Measurements from ENCODE around the gene ABHD2. TPM values are rescaled to one million over a fixed set of nuclear protein-coding genes. Genes with fewer than 3 reads are reported as not detected.

Gene ABHD2
- total RNA-seq, 4 donors from 2014 or later: 27.4 to 117 (median 54.2) TPM

DNA sequence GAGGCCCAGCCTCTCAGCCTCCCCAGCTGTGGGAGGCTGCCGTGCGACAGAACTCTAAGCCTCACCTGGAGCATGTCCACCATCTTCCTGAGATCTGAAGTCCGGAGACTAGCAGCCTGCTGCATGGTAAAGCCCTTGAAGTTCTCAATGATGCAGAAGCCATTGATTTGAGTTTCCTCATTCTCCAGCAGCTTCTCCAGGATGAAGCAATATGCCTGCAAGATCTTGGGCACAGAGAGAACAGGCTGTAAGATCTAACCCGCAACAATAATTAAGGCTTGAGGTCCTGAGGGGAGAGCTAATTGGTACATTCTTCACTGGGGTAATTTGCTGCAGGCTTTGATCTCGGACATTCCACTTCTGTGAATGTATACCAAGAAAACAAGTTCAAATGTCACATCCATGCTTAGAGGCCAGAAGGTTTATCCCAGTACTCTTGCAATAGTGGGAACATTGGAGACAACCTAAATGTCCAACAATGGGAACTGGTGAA lies 123.5 kb downstream of the ABHD2 start:
- no peaks in the 10 kb centered on the region for H3K27me3 ChIP-seq
- intact Hi-C loops (cut with DNase I; ENCODE audit: low total_unique reads): no loop called here
- no peaks in the 10 kb centered on the region for H3K4me1 ChIP-seq
- no peaks in the 10 kb centered on the region for H3K9me3 ChIP-seq
- H3K4me3 ChIP-seq: no peak overlapping the region
- no peak overlapping the region for H3K27ac ChIP-seq
- TF ChIP-seq POLR2A (IDR thresholded peaks at IDR 0.05): no peak
- TF ChIP-seq, protein P1, sequence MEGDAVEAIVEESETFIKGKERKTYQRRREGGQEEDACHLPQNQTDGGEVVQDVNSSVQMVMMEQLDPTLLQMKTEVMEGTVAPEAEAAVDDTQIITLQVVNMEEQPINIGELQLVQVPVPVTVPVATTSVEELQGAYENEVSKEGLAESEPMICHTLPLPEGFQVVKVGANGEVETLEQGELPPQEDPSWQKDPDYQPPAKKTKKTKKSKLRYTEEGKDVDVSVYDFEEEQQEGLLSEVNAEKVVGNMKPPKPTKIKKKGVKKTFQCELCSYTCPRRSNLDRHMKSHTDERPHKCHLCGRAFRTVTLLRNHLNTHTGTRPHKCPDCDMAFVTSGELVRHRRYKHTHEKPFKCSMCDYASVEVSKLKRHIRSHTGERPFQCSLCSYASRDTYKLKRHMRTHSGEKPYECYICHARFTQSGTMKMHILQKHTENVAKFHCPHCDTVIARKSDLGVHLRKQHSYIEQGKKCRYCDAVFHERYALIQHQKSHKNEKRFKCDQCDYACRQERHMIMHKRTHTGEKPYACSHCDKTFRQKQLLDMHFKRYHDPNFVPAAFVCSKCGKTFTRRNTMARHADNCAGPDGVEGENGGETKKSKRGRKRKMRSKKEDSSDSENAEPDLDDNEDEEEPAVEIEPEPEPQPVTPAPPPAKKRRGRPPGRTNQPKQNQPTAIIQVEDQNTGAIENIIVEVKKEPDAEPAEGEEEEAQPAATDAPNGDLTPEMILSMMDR (IDR thresholded peaks at IDR 0.05): no peak
- no peak for DNase-seq
- no peaks in the 10 kb centered on the region for H3K36me3 ChIP-seq

DNA sequence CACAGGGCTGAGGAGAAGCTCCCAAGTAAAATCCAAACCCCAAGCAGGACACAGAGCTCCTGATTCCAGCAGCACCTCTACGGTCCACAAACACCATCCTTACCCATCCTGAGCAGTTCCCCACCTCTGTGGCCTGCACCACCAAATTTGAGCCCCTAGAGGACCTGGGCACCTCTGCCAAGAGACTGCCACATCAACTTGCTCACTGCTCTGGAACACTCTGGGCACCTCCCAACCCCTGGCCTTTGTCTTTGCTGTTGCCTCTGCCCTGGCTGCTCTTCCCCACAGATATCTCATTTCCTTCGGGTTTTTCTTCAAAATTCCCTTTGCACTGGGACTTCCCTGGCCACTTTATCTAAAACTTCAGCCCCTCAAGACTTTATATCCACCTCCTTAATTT lies 127.4 kb downstream of the ABHD2 start:
- Histone ChIP-seq H3K4me3 (no peak overlapping the region), H3K4me1 (no peaks in the 10 kb centered on the region), H3K27me3 (no peaks in the 10 kb centered on the region), H3K27ac (no peak overlapping the region), H3K36me3 (no peaks in the 10 kb centered on the region), H3K9me3 (no peaks in the 10 kb centered on the region)
- TF ChIP-seq, protein P1 (IDR thresholded peaks at IDR 0.05): no peak
- DNase-seq: no peak
- intact Hi-C loops (cut with DNase I; ENCODE audit: low total_unique reads): no loop called here

DNA sequence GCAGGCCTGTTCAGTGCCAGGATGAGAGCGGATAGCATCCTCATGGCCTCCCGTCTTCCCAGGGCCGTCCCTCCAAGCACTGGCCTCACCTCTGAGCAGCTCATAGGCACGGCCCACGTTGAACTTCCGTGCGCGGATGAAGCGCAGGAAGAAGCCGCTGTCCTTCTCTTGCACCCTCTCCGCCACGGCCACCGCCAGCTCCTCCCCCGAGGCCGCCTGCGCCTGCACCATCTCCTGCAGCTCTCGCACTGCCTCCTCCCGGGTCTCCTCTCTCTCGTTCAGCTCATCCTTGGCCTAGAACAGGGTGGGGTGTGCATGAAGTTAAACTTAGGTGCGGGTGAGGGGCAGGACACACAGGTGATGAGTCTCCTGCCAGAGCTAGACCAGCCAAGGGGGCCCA lies 128.8 kb downstream of the ABHD2 start:
- H3K9me3 ChIP-seq: no peaks in the 10 kb centered on the region
- TF ChIP-seq POLR2A (IDR thresholded peaks at IDR 0.05): no peak
- TF ChIP-seq, protein P1 (IDR thresholded peaks at IDR 0.05): no peak
- intact Hi-C loops (cut with DNase I; ENCODE audit: low total_unique reads): no loop called here

DNA sequence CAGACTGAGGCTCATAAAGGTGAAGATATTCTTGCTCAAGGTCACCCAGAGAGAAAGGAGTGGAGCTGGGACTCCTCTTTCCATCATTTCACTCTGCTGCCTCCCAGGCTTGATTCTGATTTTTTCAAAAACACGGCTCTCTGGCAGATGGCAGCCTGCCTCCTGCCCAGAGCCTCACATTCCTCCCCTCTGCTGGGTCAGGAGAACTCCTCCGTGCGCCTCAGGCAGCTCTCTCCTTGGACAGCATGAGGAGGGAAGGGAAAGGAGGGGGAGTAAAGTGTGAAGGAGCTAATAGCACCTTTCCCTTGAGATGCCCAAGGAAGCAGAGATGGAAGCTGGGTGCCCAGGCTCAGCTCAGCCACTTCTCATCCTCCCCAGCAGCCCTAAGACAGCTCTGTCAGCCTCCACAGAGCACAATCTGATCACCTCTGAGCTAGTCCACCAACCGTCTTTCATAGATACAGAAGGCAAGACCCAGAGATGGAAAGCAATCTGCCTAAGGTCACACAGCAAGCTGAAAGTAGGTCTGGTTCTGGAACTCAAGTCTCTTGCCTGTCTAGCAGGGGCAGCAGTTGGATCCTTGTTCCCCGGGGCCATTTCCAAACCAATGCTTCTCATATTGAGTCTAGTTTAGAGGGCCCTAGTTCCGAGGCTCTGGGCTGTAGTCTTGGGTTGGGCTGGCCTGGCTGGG lies 129.6 kb downstream of the ABHD2 start:
- intact Hi-C loops (cut with DNase I; ENCODE audit: low total_unique reads): no loop called here
- no peak overlapping the region for H3K4me3 ChIP-seq
- no peak for TF ChIP-seq POLR2A (IDR thresholded peaks at IDR 0.05)
- TF ChIP-seq, protein P1 (IDR thresholded peaks at IDR 0.05): no peak
- no peak for DNase-seq
- no peaks in the 10 kb centered on the region for H3K9me3 ChIP-seq
- no peaks in the 10 kb centered on the region for H3K27me3 ChIP-seq
- no peak overlapping the region for H3K27ac ChIP-seq
- H3K36me3 ChIP-seq: no peaks in the 10 kb centered on the region
- no peaks in the 10 kb centered on the region for H3K4me1 ChIP-seq

More for the DNA sequence above, 128.8 kb downstream of the ABHD2 start:
- Histone ChIP-seq H3K36me3 (no peaks in the 10 kb centered on the region), H3K4me1 (no peaks in the 10 kb centered on the region), H3K27ac (no peak overlapping the region), H3K4me3 (no peak overlapping the region), H3K27me3 (no peaks in the 10 kb centered on the region)
- DNase-seq: no peak

DNA sequence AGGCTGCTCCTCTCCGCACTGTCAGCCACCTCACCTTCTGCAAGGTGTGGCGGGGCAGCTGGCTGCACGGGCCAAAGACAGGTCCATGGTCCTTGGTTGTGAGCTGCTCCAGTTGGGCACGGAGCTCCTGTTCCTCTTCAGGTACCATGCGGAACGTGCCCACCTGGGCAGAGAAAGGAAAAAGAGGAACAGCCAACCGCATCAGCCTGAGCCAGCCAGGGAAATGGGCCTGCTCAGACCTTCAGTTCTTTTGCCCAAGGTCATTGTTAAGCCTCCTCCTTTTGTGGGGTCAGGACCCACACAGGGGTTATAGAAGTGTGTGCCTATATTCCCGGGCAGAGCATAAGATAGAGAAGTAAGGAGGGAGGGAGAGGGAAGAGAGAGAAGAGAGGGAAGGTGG lies 130.3 kb downstream of the ABHD2 start:
- Histone ChIP-seq H3K36me3 (no peaks in the 10 kb centered on the region), H3K9me3 (no peaks in the 10 kb centered on the region), H3K27me3 (no peaks in the 10 kb centered on the region), H3K27ac (no peak overlapping the region), H3K4me1 (no peaks in the 10 kb centered on the region), H3K4me3 (no peak overlapping the region)
- no peak for DNase-seq
- intact Hi-C loops (cut with DNase I; ENCODE audit: low total_unique reads): no loop called here
- TF ChIP-seq, protein P1 (IDR thresholded peaks at IDR 0.05): no peak
- no peak for TF ChIP-seq POLR2A (IDR thresholded peaks at IDR 0.05)
